NB4 (cell line): ENCODE data around the gene SH2B3.
A peak's percentile ranks its signal among the peaks of the same experiment; 100 is the strongest.

ENCODE experiments used
- DNase-seq: peaks from one replicate; pipeline ENCODE4 v3.0.0; 2010; ENCODE audit warnings: low read depth
- H3K4me3 ChIP-seq: one replicate; pipeline ENCODE4 v1.5.1; 2011; ENCODE audit warnings: mild to moderate bottlenecking, low read depth, low read length, moderate library complexity
- CTCF ChIP-seq: IDR thresholded peaks from one replicate; pipeline ENCODE4 v1.5.1; 2012; ENCODE audit warnings: low read depth, low read length
- MAX ChIP-seq: IDR thresholded peaks from 2 replicates; pipeline ENCODE4 v1.6.1; 2011; ENCODE audit warnings: low read depth, low read length
- MYC ChIP-seq: IDR thresholded peaks from 2 replicates; pipeline ENCODE4 v1.6.1; 2011; ENCODE audit warnings: low read depth, low read length
- POLR2A ChIP-seq: IDR thresholded peaks from 2 replicates; pipeline ENCODE4 v1.6.1; 2011; ENCODE audit warnings: mild to moderate bottlenecking; ENCODE audit not compliant: insufficient read length; ENCODE audit errors: extremely low read depth

Gene SH2B3

GRCh38 chr12:111412007-111412829 is 6.5 kb downstream of the SH2B3 start:
- peak; percentile 81 for DNase-seq
- TF ChIP-seq MYC (peak; percentile 44; the same call in 1 of the 2 replicates), CTCF (no peak), POLR2A (no peak), MAX (0 out of 2 replicates have a peak, but pooled peaks have one; percentile 43)
- peak overlapping the region; percentile 37 for H3K4me3 ChIP-seq

- no peak overlapping the region for H3K4me3 ChIP-seq
- no peak for DNase-seq
- TF ChIP-seq CTCF (no peak), MYC (no peak), MAX (no peak), POLR2A (no peak)
These were observed 7.2 kb downstream of the SH2B3 start for GRCh38 chr12:111412830-111413441.

GRCh38 chr12:111413442-111414086 is 7.8 kb downstream of the SH2B3 start:
- TF ChIP-seq MAX (no peak), CTCF (no peak), POLR2A (no peak), MYC (no peak)
- H3K4me3 ChIP-seq = no peak overlapping the region
- DNase-seq = peak; percentile 54

- TF ChIP-seq CTCF (no peak), POLR2A (no peak), MYC (no peak), MAX (no peak)
- H3K4me3 ChIP-seq = no peak overlapping the region
- DNase-seq = no peak
These were observed 9.1 kb downstream of the SH2B3 start for GRCh38 chr12:111414711-111415252.

GRCh38 chr12:111417290-111417689 is 11.6 kb downstream of the SH2B3 start:
- no peak for TF ChIP-seq POLR2A
- no peak for TF ChIP-seq CTCF
- TF ChIP-seq MAX = no peak
- no peak for TF ChIP-seq MYC
- H3K4me3 ChIP-seq = no peak overlapping the region
- no peak for DNase-seq
